Activated CD4-positive, alpha-beta T cell treated with anti-CD3 and anti-CD28 coated beads for 4 hours (primary cell): ENCODE data around the gene N4BP2.

Source experiments
- DNase-seq, 2 donors: peaks; one replicate each; pipeline ENCODE4 v3.0.0-alpha.2; 2020

N4BP2 gene

DNA sequence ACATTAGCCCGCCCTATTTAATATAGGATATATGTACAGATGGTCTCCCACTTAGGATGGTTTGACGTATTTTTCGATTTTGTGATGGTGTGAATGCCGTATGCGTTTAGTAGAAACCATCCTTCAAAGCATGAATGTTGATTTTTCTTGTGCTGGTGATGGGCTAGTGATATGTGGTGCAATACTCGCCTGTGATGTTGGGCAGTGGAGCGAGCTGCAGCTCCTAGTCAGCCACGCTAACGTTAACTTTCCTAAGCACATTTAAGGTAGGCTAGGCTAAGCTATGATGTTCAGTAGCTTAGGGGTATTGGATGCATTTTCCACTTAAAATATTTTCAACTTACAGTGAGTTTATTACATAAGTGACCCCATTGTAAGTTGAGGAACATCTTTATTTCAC, 103.6 kb downstream of the N4BP2 start:
- DNase-seq: no peak

DNA sequence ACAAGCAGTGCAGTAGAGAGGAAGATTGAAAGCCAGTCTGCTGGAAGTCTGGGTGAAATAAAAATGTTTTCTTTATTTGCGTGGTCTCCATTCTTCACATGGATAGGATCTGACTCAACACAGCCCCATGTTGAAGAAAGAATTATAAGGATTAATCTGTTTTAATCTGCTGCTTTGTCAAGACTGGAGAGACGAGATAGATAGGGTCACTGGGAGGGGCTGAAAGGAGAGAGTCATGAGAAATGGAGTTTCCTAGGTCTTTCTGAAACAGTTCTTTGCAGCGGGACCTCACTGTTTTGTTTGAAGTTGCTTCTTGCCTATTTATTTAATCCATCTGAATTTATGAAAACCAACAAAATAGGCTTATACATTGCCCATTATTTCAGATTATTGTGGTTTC, 107.8 kb downstream of the N4BP2 start:
- DNase-seq: no peak

DNA sequence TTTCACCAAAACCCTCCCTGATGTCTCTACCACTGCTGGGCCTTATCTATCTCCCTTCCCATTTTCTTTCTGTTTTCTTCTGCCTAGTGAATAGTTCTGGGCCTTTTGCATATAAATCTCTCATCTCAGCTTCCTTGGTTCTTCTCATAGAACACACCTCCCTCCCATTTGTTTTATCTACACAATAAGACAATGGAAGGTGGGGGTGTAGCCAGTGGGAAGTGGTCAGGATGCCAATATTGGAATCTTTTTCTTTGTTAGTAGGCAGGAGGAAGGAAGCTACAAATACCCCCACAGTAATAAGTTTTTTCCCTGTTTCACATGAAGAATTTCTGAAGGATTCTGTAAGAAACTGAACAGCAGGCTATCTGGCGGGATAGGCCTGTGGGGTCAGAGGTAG, 109.3 kb downstream of the N4BP2 start:
- DNase-seq: no peak

DNA sequence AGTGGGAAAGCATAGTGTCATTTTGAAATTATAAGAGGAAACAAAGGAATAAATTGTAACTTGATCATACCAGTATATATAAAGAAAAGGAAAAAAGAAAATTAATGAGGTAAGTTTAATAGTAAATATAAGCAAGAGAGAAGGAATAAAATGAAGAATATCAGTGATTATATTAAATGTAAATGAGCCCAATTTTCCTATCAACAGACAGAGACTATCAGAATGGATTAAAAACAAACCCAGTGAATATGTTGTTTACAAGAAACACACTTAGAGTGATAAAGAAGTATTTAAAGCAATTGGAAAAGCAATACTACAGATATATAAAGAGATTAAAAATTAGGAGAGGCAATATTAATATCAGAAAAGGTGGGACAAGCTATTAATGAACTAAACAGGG, 111.4 kb downstream of the N4BP2 start:
- no peak for DNase-seq

DNA sequence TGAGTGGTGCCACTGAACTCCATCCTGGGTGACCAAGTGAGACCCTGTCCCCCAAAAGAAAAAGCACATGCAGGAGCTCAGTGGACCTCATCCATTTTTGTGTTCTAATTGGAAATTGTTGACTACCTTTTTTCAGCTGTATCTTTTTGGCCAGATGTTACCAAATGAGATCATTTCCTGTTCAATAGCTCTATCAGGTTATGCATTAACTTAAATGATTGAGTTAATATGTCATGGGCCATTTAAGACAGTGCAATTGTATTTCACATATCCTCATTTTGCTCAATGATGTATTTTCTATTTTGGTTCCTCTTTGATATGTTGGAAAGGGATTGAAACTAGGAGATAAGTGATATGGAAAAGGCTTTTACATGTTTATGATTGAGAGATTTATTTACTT, 113.9 kb downstream of the N4BP2 start:
- DNase-seq: no peak

DNA sequence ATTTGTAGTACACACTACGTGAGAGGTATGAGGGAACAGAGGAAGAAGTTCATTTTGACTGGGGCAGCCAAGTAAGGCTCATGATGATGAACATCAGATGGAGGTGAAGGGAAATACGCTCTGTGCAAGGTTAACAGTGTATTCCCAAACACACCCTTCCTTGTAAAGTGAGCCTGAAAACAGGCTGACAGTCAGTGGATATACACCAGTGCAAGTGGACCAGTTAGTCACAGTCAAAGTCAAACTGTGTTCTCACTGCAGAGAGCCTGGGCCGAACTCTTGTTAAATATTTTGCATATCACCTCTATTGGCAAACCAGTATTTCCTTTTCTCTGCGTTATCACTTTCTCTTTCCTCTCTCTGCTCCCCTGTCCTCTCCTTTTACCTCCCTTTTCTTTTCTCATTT, 116.8 kb downstream of the N4BP2 start:
- no peak for DNase-seq

DNA sequence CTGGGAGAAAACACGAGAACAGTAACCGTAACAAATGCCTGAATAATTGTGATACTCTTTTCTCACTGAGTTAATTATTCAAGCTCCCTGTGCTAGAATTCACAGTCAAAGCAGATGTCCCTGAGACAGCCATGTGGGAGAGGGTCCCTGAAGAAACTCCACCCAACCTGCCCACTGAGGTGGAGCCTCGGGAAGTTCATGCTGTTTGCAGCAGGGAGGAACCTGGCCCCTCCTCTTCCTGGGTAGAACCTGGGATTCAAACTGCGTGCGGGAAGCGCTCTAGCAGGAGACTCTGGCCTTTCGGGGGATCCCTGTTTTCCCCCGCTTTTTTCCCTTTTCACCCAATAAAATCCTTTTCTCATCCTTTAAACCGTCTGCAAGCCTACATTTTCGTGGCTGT, 120.0 kb downstream of the N4BP2 start:
- DNase-seq: no peak

DNA sequence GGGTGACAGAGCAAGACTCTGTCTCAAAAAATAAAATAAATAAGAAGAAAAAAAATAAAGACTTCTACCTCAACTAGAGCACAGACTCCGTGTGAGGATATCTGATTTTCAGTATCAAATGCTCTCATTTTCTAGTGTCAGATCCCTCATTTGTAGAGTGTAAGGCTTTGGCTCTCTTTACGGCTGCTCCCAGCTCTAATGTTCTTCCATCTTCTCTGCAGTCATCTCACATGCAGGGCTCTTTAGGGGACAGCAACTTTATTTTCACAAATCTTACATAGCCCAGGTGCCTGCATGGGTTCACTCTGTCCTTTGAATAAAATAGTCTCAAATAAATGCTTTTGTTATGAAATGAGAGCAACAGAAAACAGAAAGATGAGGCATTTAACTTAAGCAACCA, 120.9 kb downstream of the N4BP2 start:
- DNase-seq: no peak

DNA sequence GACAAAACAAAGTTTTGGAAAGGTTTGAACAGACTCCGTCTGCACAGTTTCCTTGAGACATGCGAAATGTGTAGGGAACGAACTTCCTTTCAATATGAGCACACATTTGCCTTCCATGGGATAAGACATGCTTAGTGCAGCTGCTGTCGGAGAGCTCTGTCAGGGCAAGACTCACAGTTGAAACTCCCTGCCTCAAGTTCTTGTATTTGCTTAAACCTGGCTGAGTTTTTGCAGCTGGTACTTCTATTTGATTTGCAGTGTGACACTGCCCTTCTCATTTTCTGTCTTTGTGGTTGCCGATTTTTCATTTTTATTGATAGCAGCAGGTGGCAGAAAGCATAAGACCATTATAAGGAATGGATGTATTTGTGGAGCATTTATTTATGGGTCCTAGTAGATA, 122.0 kb downstream of the N4BP2 start:
- no peak for DNase-seq

DNA sequence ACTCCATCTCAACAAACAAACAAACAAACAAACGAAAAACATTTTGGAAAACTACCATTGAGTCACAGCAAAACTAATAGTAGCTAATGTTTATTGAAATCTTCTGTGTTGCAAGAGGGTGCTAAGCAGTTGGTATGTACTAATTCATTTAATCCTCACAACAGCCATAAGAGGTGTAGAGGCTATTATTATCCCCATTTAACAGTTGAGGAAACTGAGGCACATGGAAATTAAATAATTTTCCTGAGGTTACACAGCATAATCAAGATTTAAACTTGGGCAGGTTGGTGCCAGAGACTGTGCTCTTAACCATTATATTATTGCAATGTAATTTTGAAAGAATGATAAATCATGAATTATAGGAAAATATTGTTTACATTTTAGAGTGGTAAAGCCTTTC, 122.7 kb downstream of the N4BP2 start:
- DNase-seq: no peak

DNA sequence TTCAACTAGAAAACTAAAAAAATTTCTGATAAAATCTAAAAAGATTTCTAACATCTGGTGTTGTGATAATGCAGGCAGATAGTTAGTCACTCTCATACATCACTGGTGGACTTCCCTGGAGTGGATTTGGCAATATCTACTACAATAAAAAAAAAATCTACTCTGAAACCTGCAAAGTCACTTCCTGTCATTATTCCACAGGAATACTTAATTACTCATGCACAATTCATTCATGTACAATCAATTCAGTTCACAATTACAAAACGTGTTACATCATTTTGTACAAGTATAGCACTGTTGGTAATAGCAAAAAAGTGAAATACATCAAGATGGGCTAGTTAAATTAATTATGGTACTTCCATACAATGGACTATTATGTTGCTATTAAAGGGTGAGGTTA, 123.7 kb downstream of the N4BP2 start:
- DNase-seq: no peak

DNA sequence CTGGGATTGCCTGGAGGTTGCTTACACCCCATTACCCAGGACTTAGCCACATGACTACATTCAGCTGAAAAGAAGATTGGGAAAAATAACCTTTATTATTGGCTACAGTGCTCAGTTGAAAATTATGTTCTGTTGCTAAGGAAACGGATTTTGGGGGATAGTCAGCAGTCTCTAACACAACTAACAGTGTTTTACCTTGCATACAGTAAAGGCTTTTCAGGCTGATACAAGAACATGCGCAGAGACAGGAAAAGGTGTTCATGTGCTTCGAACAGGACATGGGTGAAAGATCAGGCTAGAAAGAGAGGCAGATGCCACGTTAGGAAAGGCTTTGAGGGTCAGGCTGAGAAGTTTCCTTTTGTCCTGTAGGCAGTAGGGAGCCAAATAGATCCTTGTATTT, 125.4 kb downstream of the N4BP2 start:
- DNase-seq: no peak

DNA sequence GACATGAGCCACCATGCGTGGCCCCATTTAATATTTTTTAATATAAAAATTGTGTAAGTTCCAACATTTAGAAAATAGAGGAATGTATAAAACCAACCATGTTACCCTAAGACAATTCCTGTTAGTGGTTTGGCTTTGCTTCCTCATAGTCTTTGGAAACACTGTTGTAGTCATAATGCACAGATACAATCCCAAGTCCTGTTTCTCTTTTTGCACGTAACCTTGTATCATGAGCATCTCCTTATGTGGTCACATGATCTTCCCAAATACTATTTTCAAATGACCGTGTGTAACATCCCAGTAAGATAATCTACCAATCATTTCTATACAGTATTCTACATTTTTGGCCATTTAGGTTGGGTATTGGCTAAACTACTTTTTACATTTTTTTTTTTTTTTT, 126.3 kb downstream of the N4BP2 start:
- no peak for DNase-seq

DNA sequence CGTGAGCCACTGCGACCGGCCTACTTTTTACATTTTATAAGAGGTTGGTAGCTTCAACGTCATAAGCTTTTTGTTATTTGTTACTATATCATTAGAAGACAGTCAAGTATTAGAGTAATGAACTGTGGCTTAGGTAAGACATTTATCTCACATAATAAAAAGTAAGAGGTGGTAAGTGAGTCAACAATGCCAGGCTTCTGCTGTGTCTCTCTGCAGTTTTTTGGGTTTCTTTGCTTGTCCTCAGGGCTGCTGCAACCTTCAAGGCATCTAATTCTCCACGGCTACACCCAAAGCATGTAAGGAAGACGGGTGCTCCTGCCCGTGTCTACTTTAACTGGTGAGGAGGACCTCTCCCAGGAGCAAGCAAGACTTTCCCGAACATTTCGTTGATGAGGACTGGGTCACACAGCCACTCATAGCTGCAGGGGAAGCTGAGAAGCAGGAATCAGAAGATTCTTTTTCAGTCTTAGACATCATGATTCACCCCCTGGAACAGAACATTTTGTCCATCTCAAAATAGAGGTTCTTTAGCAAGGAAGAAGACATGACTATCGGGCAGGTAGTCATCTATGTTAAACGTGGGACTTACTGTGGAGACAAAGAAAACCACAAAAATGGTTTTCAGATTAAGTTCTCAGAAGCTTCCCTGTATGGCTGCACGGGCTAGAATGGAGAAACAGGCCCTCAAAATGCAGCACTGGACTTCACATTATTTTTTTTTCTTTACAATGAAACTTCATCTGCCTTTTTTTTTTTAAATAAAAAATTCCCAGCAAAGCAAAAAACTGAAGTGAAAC, 127.2 kb downstream of the N4BP2 start:
- DNase-seq: no peak

DNA sequence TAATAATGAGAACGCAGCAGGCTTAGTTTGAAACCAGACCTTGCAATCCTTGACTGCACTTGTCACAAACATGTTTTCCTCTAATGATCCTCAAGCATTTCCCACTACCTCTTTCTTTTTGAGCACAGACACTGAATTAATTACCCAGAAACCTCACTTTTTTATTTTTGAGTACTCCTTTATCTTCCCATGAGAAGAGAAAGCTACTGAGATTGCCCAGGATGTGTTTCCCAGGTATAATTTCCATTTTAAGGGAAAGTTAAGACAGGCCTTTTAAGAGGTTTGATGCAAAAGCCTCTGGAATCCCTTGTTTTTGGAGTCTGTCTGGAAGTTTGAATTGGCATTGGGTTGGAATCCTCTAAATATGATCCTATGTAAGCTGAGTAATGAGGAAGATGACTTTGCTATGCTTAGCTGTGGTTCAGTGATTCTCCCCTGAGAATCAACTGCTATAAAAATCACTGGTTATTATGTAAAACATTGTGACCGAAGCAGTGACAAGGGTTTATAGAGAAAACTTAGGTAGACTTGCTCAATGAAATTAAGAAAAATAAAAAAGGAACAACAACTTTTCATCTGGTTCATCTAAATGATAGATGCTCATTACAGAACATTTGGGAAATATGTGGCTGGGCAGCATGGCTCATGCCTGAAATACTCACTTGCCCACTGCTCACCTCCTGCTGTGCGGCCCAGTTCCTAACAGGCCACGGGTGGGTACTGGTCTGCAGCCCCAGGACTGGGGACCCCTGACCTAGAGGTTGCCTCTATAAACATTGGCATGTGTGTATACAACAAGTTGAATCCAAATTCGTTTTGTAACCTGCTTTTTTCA, 129.4 kb downstream of the N4BP2 start:
- DNase-seq: no peak

DNA sequence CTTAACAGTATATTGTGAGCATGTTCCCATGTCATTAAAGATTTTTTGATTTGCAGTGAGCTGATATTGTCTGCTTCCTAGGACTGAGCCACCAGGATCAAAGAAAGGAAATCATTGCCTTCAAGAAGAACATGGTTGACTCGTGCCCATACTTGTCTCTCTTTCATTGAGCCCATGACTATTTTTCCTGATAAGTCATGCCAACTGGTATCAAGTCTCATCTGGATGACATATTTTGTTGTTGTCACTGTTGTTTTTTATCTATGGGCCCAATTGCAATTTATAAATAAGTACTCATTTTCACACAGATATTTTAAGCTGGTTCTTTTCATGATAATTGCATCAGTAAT, 130.0 kb downstream of the N4BP2 start:
- no peak for DNase-seq

DNA sequence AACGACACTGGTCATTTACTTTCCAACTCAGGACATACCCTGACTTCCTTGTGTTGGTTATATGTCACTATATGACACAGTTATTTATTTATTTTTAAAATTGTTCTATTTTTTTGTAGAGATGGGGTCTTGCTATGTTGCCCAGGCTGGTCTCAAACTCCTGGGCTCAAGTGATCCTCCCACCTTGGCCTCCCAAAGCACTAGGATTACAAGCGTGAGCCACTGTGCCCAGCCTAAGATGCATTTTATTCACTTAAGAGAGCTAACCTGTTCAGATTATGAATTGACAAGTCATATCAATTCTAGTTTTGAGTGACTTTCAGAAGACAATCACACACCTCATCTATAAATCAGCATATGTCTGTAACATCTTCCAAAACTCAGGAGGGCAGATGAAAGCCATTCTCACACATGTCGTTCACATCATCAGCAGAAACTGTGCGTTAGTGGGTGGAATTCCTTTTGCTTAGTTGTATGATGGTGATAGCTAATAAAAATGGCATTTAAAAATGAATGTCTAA, 130.8 kb downstream of the N4BP2 start:
- DNase-seq: no peak

DNA sequence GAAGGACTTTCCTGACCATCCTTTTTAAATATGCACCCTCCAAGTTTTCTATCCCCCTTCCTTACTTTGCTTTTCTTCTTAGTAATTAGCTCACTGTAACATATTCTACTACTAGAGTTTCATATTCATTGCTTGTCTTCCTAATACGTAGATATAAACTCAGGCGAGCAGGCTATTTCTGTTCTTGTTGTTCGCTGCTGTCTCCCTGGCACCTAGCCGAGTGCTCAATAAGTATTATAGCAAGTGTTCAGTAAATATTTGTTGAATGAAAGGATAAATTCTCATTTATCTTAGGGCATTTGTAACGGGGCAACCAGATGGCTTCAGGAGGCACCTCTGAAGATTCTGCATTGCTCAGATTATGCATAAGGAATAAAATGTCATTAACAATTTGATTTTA, 133.4 kb downstream of the N4BP2 start:
- no peak for DNase-seq

DNA sequence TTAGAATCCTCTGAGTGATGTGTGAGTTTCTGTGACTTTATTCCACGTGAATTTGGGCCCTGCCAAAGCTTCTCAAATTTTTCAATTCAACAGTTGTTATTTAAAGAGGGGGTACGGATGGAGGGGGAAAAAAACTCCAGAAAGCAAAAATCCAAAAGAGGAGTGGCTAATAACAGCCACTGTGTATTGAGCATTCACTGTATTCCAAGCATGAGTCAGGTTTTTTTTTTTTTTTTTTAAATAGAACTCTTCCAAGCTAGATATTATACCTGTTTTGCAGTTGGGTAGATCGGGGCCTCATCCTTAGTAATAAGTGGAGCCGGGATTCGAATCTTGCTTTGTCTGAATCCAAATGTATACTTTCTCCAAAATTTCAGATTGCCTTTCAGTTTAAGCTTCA, 133.8 kb downstream of the N4BP2 start:
- DNase-seq: no peak

DNA sequence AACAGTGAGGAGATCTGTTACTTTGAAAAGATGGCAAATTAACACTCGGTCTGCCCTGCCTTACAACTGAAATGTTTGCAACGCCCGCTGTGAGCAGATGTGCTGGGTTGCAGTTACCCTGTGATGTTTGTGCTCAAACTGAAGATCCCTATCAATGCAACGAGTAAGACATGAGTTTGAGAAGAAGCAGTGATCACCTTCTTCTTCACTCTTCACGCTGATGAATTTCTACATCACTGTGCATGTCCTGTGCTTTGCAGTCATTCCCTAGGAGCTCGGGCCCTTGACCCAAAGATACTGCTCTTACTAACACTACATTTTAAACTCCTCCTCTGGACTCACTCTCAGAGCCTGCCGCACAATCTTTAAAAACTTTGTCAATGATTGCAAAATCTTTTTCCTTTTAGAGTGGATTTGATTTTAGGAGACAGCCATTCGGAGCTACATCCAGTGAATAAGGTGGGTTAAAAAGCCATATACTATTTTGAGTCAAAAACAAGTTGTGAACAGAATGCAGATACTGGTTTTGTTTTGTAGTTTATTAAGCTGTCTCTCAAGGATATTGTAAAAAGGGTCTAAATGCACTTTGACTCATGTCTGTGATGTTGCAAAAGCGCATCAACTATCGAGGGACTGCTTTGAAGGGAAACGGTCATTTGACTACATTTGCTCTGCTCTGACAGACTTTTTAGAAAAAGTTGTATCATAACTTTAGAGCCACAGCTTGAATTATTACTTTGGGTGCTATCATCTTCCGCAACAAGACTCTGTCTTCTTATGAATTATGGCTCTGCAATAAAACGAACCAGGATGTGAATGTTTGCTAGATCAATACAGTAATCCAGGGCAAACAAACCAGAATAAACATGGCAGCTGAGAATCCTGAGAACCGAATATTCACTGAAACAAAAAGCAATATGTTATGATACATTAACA, 134.5 kb downstream of the N4BP2 start:
- no peak for DNase-seq

DNA sequence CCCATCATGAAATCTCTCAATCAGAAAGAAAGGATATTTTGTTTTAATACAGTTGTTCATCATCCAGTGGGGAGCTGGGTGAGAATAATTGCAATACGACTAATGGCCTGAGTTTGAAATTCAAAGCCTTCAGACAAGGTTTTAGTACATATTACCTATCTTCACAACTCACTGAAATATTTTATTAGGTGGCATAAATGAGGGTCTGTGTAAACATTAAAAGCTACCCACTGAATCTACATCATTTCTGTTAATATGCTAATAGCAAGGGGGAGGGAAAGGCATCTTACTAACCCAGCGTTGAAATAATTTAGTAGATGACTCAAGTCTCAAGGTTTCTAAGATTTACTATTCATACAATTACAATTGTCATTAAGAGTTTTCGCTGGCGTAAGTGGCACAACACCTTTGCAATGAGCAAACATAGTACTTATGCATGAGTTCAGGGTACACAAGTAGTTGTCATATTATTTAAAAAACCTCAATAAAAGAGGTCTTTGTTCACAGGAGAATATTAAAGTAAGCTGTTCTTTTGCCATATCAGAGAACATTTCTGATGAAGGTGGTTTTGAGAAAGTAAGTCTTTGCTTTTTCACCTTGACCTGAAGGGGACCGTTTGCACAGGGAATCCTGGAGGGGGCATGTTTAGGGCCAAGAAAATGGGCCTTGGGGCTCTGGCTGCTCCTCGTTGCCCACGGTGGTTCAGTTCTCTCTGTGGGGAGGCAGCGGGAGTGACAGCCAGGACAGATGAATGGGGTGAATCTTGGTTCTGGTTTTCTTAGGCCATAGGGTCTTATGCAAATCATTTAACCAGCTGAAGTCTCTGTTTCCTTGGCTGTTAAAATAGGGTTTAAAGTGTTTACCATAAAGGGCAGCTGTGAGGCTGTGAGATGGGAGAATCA, 135.7 kb downstream of the N4BP2 start:
- no peak for DNase-seq

DNA sequence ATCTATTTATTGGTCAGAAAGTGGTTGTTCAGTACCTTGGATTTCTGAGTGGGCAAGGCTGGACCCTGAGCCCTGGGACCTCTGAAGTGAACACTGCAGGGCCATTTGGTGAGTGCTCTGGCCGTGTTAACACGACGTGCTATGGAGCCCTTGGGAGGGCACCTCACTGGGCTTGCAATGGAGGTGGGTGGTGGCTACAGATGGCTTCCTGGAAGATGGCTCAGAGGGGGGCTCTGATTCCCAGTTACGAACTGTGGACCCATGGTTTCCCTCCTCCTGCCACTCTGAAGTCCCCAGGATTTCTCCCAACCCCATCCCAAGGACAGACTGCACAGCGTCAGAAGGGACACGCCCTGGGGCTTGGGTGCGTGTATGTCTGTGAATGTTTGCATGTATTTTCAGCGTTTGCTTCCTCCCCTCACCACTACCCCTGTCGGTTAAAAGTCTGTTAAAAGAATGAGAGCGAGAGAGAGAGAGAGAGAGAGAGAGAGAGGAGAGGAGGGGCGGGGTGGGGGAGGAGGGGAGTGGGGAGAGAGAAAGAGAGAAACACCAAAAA, 136.4 kb downstream of the N4BP2 start:
- no peak for DNase-seq
